OCI-LY1 (cell line): ENCODE results near the gene LARP6.

ENCODE experiments used
- H2AFZ ChIP-seq: fragments of 200-600 bp; sonication (generic), shearing (Covaris generic); 2 replicates; pipeline ENCODE4 v1.6.0; 2014; ENCODE audit warnings: antibody characterized with exemption, mild to moderate bottlenecking, low read length
- H3F3A ChIP-seq: fragments of 200-600 bp; sonication (generic), shearing (Covaris generic); 2 replicates; pipeline ENCODE4 v1.6.0; 2014; ENCODE audit warnings: mild to moderate bottlenecking, antibody characterized with exemption, low read length, moderate library complexity; ENCODE audit not compliant: insufficient read depth
- H3K27ac ChIP-seq: fragments of 200-600 bp; sonication (generic); 2 replicates; pipeline ENCODE4 v1.5.1; 2014; ENCODE audit warnings: low read length, mixed run types, mild to moderate bottlenecking, low read depth; ENCODE audit not compliant: poor library complexity, severe bottlenecking
- H3K27me3 ChIP-seq: fragments of 200-600 bp; sonication (generic); 2 replicates; pipeline ENCODE4 v1.6.0; 2014; ENCODE audit warnings: antibody characterized with exemption, mild to moderate bottlenecking, low read length, moderate library complexity; ENCODE audit not compliant: insufficient read depth
- H3K36me3 ChIP-seq: fragments of 200-600 bp; sonication (generic); 2 replicates; pipeline ENCODE4 v1.6.1; 2014; ENCODE audit warnings: mild to moderate bottlenecking, antibody characterized with exemption, low read length, moderate library complexity, mixed read lengths; ENCODE audit not compliant: insufficient read depth
- H3K4me1 ChIP-seq: fragments of 200-600 bp; sonication (generic); 2 replicates; pipeline ENCODE4 v1.5.1; 2014; ENCODE audit warnings: mild to moderate bottlenecking, low read length, moderate library complexity; ENCODE audit not compliant: insufficient read depth, severe bottlenecking
- H3K4me2 ChIP-seq: fragments of 200-600 bp; sonication (generic), shearing (Covaris generic); 2 replicates; pipeline ENCODE4 v1.6.1; 2014; ENCODE audit warnings: low read length
- H3K4me3 ChIP-seq: fragments of 200-600 bp; sonication (generic); 2 replicates; pipeline ENCODE4 v1.5.1; 2014; ENCODE audit warnings: low read length, low read depth, mild to moderate bottlenecking, mixed read lengths; ENCODE audit not compliant: poor library complexity, severe bottlenecking
- H3K79me2 ChIP-seq: fragments of 200-600 bp; shearing (Covaris generic); 2 replicates; pipeline ENCODE4 v1.6.1; 2016; ENCODE audit warnings: mixed run types, low read length, mixed read lengths; ENCODE audit not compliant: insufficient read depth
- H3K9ac ChIP-seq: fragments of 200-600 bp; sonication (generic), shearing (Covaris generic); 2 replicates; pipeline ENCODE4 v1.6.1; 2014; ENCODE audit warnings: mild to moderate bottlenecking, low read length, mixed read lengths
- H3K9me2 ChIP-seq: fragments of 200-600 bp; sonication (generic), shearing (Covaris generic); 2 replicates; pipeline ENCODE4 v1.6.1; 2014; ENCODE audit warnings: low read depth, mild to moderate bottlenecking, low read length, mixed read lengths
- H3K9me3 ChIP-seq: fragments of 200-600 bp; shearing (Covaris generic); 2 replicates; pipeline ENCODE4 v1.6.1; 2014; ENCODE audit warnings: low read length, mixed read lengths
- H4K20me1 ChIP-seq: fragments of 200-600 bp; sonication (generic), shearing (Covaris generic); 2 replicates; pipeline ENCODE4 v1.6.0; 2016; ENCODE audit warnings: mild to moderate bottlenecking, low read length; ENCODE audit not compliant: insufficient read depth
- EZH2 ChIP-seq: fragments of 200-600 bp; sonication (generic), shearing (Covaris generic); IDR thresholded peaks from 2 replicates; pipeline ENCODE4 v1.8.0; 2017; ENCODE audit warnings: borderline replicate concordance, mixed run types, mild to moderate bottlenecking, antibody characterized with exemption, low read length, moderate library complexity, mixed read lengths
- TF ChIP-seq, protein P1 (sequence below): fragments of 200-600 bp; sonication (generic), shearing (Covaris generic); IDR thresholded peaks from 2 replicates; pipeline ENCODE4 v1.5.1; 2017; ENCODE audit warnings: mild to moderate bottlenecking, antibody characterized with exemption, low read length, moderate library complexity, mixed read lengths

LARP6 gene

DNA sequence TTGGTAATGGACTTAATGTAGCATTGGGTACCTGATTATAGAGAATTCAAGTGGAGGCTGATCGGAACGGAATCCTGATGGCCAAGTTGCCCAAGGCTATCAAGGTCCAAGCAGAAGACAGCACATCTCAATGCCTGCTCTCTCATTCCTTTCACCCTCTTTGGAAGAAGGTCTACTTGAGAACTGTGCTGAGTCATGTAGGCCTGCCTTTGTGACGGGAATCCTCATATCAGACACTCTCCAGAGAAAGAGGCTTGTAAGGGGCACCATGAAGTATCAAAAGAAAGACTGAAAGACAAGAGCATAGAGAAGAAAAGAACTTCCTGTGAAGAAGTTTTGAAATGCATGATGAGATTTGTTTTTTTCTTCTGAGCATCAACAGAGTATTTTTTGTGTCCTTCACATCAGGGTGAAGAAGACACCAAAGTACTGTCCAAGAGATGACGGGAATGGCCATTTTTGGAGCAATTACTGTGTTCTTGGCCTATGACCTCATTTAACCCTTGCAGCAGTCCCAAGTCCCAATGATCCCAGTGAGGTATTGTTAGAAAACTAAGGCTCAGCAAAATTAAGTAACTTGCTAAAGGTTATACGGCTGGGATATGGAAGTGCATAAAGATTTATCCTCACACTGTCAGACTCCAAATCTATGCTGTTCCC, 13.2 kb upstream of the LARP6 start:
- H3K9me3 ChIP-seq = no peaks in the 10 kb centered on the region
- no peaks in the 10 kb centered on the region for H3K36me3 ChIP-seq
- H3K4me3 ChIP-seq = no peak overlapping the region
- H3K79me2 ChIP-seq = no peaks in the 10 kb centered on the region
- H3K27ac ChIP-seq = no peak overlapping the region
- no peaks in the 10 kb centered on the region for H3K4me1 ChIP-seq
- no peak overlapping the region for H3K4me2 ChIP-seq
- no peaks in the 10 kb centered on the region for H3F3A ChIP-seq
- H2AFZ ChIP-seq = no peak overlapping the region
- TF ChIP-seq EZH2 = no peak
- TF ChIP-seq, protein P1, sequence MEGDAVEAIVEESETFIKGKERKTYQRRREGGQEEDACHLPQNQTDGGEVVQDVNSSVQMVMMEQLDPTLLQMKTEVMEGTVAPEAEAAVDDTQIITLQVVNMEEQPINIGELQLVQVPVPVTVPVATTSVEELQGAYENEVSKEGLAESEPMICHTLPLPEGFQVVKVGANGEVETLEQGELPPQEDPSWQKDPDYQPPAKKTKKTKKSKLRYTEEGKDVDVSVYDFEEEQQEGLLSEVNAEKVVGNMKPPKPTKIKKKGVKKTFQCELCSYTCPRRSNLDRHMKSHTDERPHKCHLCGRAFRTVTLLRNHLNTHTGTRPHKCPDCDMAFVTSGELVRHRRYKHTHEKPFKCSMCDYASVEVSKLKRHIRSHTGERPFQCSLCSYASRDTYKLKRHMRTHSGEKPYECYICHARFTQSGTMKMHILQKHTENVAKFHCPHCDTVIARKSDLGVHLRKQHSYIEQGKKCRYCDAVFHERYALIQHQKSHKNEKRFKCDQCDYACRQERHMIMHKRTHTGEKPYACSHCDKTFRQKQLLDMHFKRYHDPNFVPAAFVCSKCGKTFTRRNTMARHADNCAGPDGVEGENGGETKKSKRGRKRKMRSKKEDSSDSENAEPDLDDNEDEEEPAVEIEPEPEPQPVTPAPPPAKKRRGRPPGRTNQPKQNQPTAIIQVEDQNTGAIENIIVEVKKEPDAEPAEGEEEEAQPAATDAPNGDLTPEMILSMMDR = no peak
- no peaks in the 10 kb centered on the region for H3K27me3 ChIP-seq
- H4K20me1 ChIP-seq = no peaks in the 10 kb centered on the region
- no peaks in the 10 kb centered on the region for H3K9me2 ChIP-seq
- no peak overlapping the region for H3K9ac ChIP-seq

DNA sequence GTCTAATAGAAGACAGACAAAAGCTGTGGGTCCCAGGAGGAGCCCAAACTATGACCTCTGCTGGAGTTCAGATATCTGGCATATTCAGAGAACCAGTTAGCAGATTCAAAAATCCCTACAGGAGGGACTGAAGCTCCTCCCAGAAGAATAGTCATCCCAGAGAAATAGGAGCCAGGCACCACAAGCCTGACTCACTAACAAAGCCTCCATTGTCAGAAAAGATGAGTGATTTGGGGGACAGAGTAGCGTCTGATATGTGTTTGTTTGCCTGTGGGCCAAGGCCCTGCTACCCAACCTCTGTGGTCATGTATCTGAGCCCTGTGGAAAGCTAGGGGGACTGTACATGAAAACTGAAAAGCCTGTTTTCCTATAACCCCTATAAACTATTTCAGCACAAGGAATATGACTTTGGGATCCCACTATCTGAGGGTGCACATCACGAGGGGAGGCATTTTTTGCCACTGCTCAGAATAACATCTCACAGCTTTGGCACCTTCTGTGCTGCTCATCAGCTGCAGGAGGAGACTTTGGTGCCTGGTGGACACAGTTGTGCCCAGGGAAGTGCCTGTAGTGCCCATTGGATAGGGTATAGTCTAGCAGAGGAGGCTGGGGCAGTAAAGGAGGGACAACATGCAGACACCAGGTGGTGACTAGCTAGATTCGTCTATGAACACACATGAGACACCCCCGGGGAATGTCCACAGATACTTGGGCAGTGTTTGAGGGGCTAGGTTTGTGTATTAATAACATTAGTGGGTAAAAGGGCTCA, 9.7 kb upstream of the LARP6 start:
- H3K27me3 ChIP-seq = no peaks in the 10 kb centered on the region
- no peak overlapping the region for H3K27ac ChIP-seq
- no peaks in the 10 kb centered on the region for H3K79me2 ChIP-seq
- H3K4me1 ChIP-seq = no peaks in the 10 kb centered on the region
- H2AFZ ChIP-seq = no peak overlapping the region
- H3K9me3 ChIP-seq = no peaks in the 10 kb centered on the region
- no peaks in the 10 kb centered on the region for H3K36me3 ChIP-seq
- H3F3A ChIP-seq = no peaks in the 10 kb centered on the region
- H3K4me3 ChIP-seq = no peak overlapping the region
- H3K9me2 ChIP-seq = no peaks in the 10 kb centered on the region
- H3K4me2 ChIP-seq = no peak overlapping the region
- H3K9ac ChIP-seq = no peak overlapping the region
- no peak for TF ChIP-seq EZH2
- TF ChIP-seq, protein P1 = no peak
- no peaks in the 10 kb centered on the region for H4K20me1 ChIP-seq

DNA sequence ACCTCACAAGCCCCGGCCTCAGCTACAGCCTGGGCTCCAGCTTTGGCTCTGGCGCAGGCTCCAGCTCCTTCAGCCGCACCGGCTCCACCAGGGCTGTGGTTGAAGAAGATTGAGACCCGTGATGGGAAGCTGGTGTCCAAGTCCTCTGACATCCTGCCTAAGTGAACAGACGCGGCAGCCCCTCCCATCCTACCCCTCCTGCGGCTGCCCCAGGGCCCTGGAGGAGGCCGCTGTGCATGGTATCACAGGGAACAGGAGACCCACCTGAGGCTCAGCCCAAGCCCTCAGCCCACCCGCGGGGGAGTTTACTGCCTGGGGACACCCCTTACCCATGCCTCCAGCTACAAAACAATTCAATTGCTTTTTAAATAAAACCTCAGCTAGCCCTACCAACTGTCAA, 6.0 kb upstream of the LARP6 start:
- no peaks in the 10 kb centered on the region for H3K79me2 ChIP-seq
- H3K27ac ChIP-seq = no peak overlapping the region
- H3K36me3 ChIP-seq = no peaks in the 10 kb centered on the region
- no peaks in the 10 kb centered on the region for H3F3A ChIP-seq
- no peaks in the 10 kb centered on the region for H3K9me2 ChIP-seq
- H3K9ac ChIP-seq = no peak overlapping the region
- H3K27me3 ChIP-seq = no peaks in the 10 kb centered on the region
- H3K4me1 ChIP-seq = no peaks in the 10 kb centered on the region
- no peaks in the 10 kb centered on the region for H3K9me3 ChIP-seq
- no peak overlapping the region for H3K4me3 ChIP-seq
- no peak overlapping the region for H2AFZ ChIP-seq
- TF ChIP-seq, protein P1 = no peak
- no peak for TF ChIP-seq EZH2
- H3K4me2 ChIP-seq = no peak overlapping the region
- no peaks in the 10 kb centered on the region for H4K20me1 ChIP-seq
